Measurements from ENCODE around the gene ZNF175. TPM values are rescaled to one million over a fixed set of nuclear protein-coding genes. Genes with fewer than 3 reads are reported as not detected.

Gene ZNF175
- total and polyA plus RNA-seq, 9 of the 15 experiments (the other 6 are each of a cell fraction or from before 2014, with no cell fraction given) = 3.7 to 37.9 (median 14.0) TPM

DNA sequence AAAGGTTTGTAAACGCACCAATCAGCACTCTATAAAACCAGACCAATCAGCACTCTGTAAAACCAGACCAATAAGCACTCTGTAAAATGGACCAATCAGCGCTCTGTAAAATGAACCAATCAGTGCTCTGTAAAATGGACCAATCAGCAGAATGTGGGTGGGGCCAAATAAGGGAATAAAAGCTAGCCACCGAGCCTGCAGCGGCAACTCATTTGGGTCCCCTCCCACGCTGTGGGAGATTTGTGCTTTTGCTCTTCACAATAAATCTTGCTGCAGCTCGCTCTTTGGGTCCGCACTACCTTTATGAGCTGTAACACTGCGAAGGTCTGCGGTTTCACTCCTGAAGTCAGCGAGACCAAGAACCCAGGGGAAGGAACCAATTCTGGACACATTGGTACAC lies 28.0 kb downstream of the ZNF175 start:
- ChIA-PET CTCF (ENCODE audit: low intra/inter-chr PET ratio) (no interaction called here), POLR2A (no interaction called here)
- ATAC-seq (no peak), FAIRE-seq (peak; percentile 15), DNase-seq (ENCODE audit: extremely low read depth in 1 of 4, low spot score in 3 of 4) (no peak)
- no TSS peak for BruUV-seq (replicated peaks)
- peak; percentile 19 for TF ChIP-seq RBM25 (IDR thresholded peaks at IDR 0.05; ENCODE audit: low read depth, low read length, severe bottlenecking)
- peak; percentile 86 for TF ChIP-seq ZNF316 (IDR thresholded peaks at IDR 0.05)
- TF ChIP-seq ZNF695 (CRISPR knock-in tag; IDR thresholded peaks at IDR 0.05) = no peak
- TF ChIP-seq NFYB (IDR thresholded peaks at IDR 0.05; ENCODE audit: extremely low read depth, insufficient read length) = peak; percentile 90
- TF ChIP-seq C11orf30 (IDR thresholded peaks at IDR 0.05; ENCODE audit: low read depth) = peak; percentile 61
- TF ChIP-seq, protein P1, sequence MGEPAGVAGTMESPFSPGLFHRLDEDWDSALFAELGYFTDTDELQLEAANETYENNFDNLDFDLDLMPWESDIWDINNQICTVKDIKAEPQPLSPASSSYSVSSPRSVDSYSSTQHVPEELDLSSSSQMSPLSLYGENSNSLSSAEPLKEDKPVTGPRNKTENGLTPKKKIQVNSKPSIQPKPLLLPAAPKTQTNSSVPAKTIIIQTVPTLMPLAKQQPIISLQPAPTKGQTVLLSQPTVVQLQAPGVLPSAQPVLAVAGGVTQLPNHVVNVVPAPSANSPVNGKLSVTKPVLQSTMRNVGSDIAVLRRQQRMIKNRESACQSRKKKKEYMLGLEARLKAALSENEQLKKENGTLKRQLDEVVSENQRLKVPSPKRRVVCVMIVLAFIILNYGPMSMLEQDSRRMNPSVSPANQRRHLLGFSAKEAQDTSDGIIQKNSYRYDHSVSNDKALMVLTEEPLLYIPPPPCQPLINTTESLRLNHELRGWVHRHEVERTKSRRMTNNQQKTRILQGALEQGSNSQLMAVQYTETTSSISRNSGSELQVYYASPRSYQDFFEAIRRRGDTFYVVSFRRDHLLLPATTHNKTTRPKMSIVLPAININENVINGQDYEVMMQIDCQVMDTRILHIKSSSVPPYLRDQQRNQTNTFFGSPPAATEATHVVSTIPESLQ (CRISPR knock-in tag; IDR thresholded peaks at IDR 0.05) = no peak
- no peak for TF ChIP-seq TBL1XR1 (IDR thresholded peaks at IDR 0.05; ENCODE audit: low read length in 2 of 2)
- no peak for TF ChIP-seq JUN (IDR thresholded peaks at IDR 0.05; ENCODE audit: borderline replicate concordance, low read depth, low read length)
- no peak for TF ChIP-seq JUN (CRISPR knock-in tag; IDR thresholded peaks at IDR 0.05; ENCODE audit: borderline replicate concordance)
- peak; percentile 38; the same call in 1 of the 2 replicates for TF ChIP-seq MAFG (tag; conservative IDR thresholded peaks at IDR 0.05)
- no peak for TF ChIP-seq MYC (IDR thresholded peaks at IDR 0.05; ENCODE audit: low read depth, low read length)
- no peak for TF ChIP-seq MYC (CRISPR knock-in tag; IDR thresholded peaks at IDR 0.05; ENCODE audit: borderline replicate concordance, low read depth)
- no peak for TF ChIP-seq CBX1 (IDR thresholded peaks at IDR 0.05; ENCODE audit: low read depth)
- TF ChIP-seq ILK (tag; IDR thresholded peaks at IDR 0.05; ENCODE audit: borderline replicate concordance, low read depth) = no peak
- no peak for TF ChIP-seq SOX6 (IDR thresholded peaks at IDR 0.05)
- no peak for TF ChIP-seq COPS2 (conservative IDR thresholded peaks at IDR 0.05)
- no peaks in the 10 kb centered on the region for H3K27me3 ChIP-seq (ENCODE audit: control insufficient read depth in 2 of 2, insufficient read depth in 2 of 2, low read length in 2 of 2)
- no peaks in the 10 kb centered on the region for H4K20me1 ChIP-seq (replicated peaks; ENCODE audit: control insufficient read depth, insufficient read depth, low read length)
- no peaks in the 10 kb centered on the region for H3K9me1 ChIP-seq (ENCODE audit: control insufficient read depth, insufficient read depth, low read length)
- H3K79me2 ChIP-seq (ENCODE audit: control insufficient read depth, insufficient read depth, low read length) = no peaks in the 10 kb centered on the region; the same call in 2 of the 3 replicates
- in situ Hi-C loops (cut with MboI) (no loop called here), intact Hi-C loops (cut with micrococcal nuclease) (no loop called here)
- peaks cover 16 to 23% of the 10 kb centered on the region in 2 experiments for H3K4me1 ChIP-seq (replicated peaks in 1 of 2; ENCODE audit: control insufficient read depth in 2 of 2, insufficient read depth in 2 of 2, low read length in 2 of 2)
- no peak overlapping the region for H3K9ac ChIP-seq (ENCODE audit: insufficient read depth in 1 of 2, low read depth in 2 of 2, low read length in 2 of 2)
- H2AFZ ChIP-seq (ENCODE audit: low read depth, low read length) = no peak overlapping the region
- H3K4me3 ChIP-seq = no peak overlapping the region
- H3K27ac ChIP-seq (ENCODE audit: extremely low read depth, low read depth, low read length) = no peak overlapping the region
- no peak overlapping the region for H3K4me2 ChIP-seq (ENCODE audit: insufficient read depth, low read length)
- H3K36me3 ChIP-seq (ENCODE audit: control insufficient read depth, insufficient read depth, low read length) = no peaks in the 10 kb centered on the region
- no peaks in the 10 kb centered on the region for H3K9me3 ChIP-seq (replicated peaks; ENCODE audit: control insufficient read depth, insufficient read depth, low read depth, low read length)
- WGBS (ENCODE audit: insufficient coverage, low coverage, missing lambda C conversion rate) = 76% methylated on average over 10 of the region's 10 CpGs

All from K562 (cell line).